Mucosa of rectum (tissue), 2 donors: ENCODE results near the gene SHC2.
"Not testable (repeated sequence)": the region's sequence is repeated elsewhere in the genome, so short reads cannot be mapped to it uniquely, and the experiment has no call there.

Experiments used
- H3K27ac ChIP-seq, 2 donors: one replicate each; pipeline ENCODE4 v1.7.0; 2013; ENCODE audit warnings: inconsistent platforms in 2 of 2, low read depth in 2 of 2, low read length in 2 of 2
- H3K27me3 ChIP-seq, 2 donors: one replicate each; pipeline ENCODE4 v1.7.0; 2013; ENCODE audit warnings: low read length in 2 of 2; ENCODE audit not compliant: control insufficient read depth in 2 of 2, insufficient read depth in 2 of 2
- H3K36me3 ChIP-seq, 2 donors: one replicate each; pipeline ENCODE4 v1.7.0; 2013; ENCODE audit warnings: low read length in 2 of 2; ENCODE audit not compliant: control insufficient read depth in 2 of 2, insufficient read depth in 2 of 2
- H3K4me1 ChIP-seq, 2 donors: one replicate each; pipeline ENCODE4 v1.7.0; 2013; ENCODE audit warnings: low read length in 2 of 2, mild to moderate bottlenecking in 1 of 2; ENCODE audit not compliant: control insufficient read depth in 2 of 2, insufficient read depth in 2 of 2
- H3K4me3 ChIP-seq, 2 donors: one replicate each; pipeline ENCODE4 v1.7.0; 2013; ENCODE audit warnings: low read length in 2 of 2
- H3K9ac ChIP-seq, 2 donors: one replicate each; pipeline ENCODE4 v1.7.0; 2013; ENCODE audit warnings: low read length in 2 of 2, low read depth in 1 of 2, mild to moderate bottlenecking in 1 of 2
- H3K9me3 ChIP-seq, 2 donors: one replicate each; pipeline ENCODE4 v1.7.0; 2013; ENCODE audit warnings: low read length in 2 of 2; ENCODE audit not compliant: control insufficient read depth in 2 of 2
- donor health status: healthy.
- donor health status: Normal muscosa, but diverticular disease.

SHC2 gene

DNA sequence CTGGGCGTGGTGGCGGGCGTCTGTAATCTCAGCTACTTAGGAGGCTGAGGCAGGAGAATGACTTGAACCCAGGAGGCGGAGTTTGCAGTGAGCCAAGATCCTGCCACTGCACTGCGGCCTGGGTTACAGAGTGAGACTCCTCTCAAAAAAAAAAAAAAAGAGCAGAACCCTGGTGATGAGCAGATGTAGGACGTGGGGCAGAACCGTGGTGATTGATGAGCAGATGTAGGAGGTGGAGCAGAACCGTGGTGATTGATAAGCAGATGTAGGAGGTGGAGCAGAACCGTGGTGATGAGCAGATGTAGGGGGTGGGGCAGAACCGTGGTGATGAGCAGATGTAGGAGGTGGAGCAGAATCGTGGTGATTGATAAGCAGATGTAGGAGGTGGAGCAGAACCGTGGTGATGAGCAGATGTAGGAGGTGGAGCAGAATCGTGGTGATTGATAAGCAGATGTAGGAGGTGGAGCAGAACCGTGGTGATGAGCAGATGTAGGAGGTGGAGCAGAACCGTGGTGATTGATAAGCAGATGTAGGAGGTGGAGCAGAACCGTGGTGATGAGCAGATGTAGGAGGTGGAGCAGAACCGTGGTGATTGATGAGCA, 80.1 kb downstream of the SHC2 start:
- not testable (repeated sequence) for H3K36me3 ChIP-seq, H3K4me3 ChIP-seq, H3K27ac ChIP-seq, H3K9ac ChIP-seq, H3K9me3 ChIP-seq, H3K4me1 ChIP-seq
- H3K27me3 ChIP-seq = peaks cover 13 to 20% of the 10 kb centered on the region in 2 donors

- Histone ChIP-seq H3K9ac (no peak overlapping the region), H3K36me3 (no peaks in the 10 kb centered on the region), H3K27me3 (peaks cover 13 to 21% of the 10 kb centered on the region in 2 donors), H3K4me1 (no peaks in the 10 kb centered on the region), H3K4me3 (no peak overlapping the region), H3K27ac (no peak overlapping the region), H3K9me3 (no peaks in the 10 kb centered on the region)
These were observed 81.0 kb downstream of the SHC2 start for GRCh38 chr19:379796-380195.

GRCh38 chr19:378706-379105, 82.1 kb downstream of the SHC2 start:
- Histone ChIP-seq H3K9me3 (no peaks in the 10 kb centered on the region), H3K36me3 (no peaks in the 10 kb centered on the region), H3K4me3 (no peak overlapping the region), H3K27ac (no peak overlapping the region), H3K27me3 (peaks cover 5 to 15% of the 10 kb centered on the region in 2 donors), H3K9ac (no peak overlapping the region), H3K4me1 (no peaks in the 10 kb centered on the region)

- H3K9me3 ChIP-seq = no peaks in the 10 kb centered on the region
- H3K27ac ChIP-seq = no peak overlapping the region
- H3K36me3 ChIP-seq = no peaks in the 10 kb centered on the region
- H3K27me3 ChIP-seq = peaks cover 2 to 8% of the 10 kb centered on the region in 2 donors
- H3K9ac ChIP-seq = no peak overlapping the region
- H3K4me3 ChIP-seq = no peak overlapping the region
- H3K4me1 ChIP-seq = no peaks in the 10 kb centered on the region
These were observed 82.8 kb downstream of the SHC2 start for GRCh38 chr19:377801-378581.

GRCh38 chr19:376111-376470, 84.7 kb downstream of the SHC2 start:
- no peaks in the 10 kb centered on the region for H3K9me3 ChIP-seq
- no peak overlapping the region for H3K27ac ChIP-seq
- H3K9ac ChIP-seq = no peak overlapping the region
- peaks cover 0 to 2% of the 10 kb centered on the region in 2 donors for H3K4me1 ChIP-seq
- H3K36me3 ChIP-seq = no peaks in the 10 kb centered on the region
- peaks cover 4 to 8% of the 10 kb centered on the region in 2 donors for H3K27me3 ChIP-seq
- no peak overlapping the region for H3K4me3 ChIP-seq

DNA sequence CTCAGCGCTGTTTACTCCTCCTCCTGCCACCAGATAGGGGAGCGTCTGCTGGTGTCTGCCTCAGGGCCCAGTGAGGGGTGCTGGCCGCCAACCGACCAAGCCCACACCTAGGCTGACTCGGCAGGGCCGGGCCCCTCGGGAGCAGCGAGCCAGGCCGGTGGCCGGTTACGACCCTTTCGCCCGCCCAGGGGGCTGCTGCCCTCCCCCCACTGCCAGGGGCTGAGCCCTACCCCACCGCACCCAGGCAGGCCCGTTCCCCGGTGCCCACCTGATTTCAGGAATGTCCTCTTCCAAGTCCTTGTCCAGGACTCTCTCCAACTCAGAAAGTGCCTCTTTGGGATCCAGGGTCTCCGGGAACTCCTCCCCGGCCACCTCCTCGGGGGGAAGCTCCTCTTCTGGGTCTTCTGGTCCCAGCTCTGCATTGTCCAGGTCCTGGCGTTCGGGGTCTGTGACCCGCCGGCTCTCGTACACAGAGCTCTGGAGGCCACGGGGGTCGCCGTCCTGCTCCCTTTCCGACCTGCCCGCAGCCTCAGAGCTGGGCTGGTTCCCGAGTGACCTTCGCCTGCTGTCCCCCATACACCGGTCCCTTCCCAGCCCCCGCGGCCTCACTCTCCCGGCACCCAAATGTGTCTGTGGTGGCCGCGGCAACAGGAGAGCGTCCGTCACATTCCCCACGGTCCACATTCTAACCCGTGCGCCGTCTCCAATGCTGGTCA, 85.3 kb downstream of the SHC2 start:
- H3K36me3 ChIP-seq = no peaks in the 10 kb centered on the region

DNA sequence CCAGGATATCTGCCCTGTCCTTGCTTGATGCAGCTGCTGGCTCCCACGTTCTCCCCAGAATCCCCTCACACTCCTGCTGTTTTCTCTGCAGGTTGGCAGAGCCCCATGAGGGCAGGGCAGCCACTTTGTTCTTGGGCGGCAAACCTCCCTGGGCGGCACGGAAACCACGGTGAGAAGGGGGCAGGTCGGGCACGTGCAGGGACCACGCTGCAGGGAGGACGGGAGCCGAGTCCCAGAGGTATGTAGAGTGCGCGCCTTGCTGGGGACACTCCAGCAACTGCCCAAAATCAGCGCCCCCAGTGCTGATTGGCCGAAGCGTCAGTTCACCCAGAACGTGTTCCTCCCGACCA, 86.0 kb downstream of the SHC2 start:
- Histone ChIP-seq H3K4me1 (peaks cover 0 to 2% of the 10 kb centered on the region in 2 donors), H3K27ac (no peak overlapping the region), H3K9ac (no peak overlapping the region), H3K36me3 (no peaks in the 10 kb centered on the region), H3K27me3 (peaks cover 4 to 8% of the 10 kb centered on the region in 2 donors), H3K9me3 (no peaks in the 10 kb centered on the region), H3K4me3 (no peak overlapping the region)

More for the DNA sequence above, 85.3 kb downstream of the SHC2 start:
- Histone ChIP-seq H3K9me3 (no peaks in the 10 kb centered on the region), H3K27me3 (peaks cover 4 to 8% of the 10 kb centered on the region in 2 donors), H3K4me1 (peaks cover 0 to 2% of the 10 kb centered on the region in 2 donors), H3K27ac (no peak overlapping the region), H3K9ac (no peak overlapping the region), H3K4me3 (no peak overlapping the region)

- peaks cover 0 to 2% of the 10 kb centered on the region in 2 donors for H3K4me1 ChIP-seq
- H3K9ac ChIP-seq = no peak overlapping the region
- H3K36me3 ChIP-seq = no peaks in the 10 kb centered on the region
- H3K27ac ChIP-seq = no peak overlapping the region
- no peaks in the 10 kb centered on the region for H3K9me3 ChIP-seq
- H3K27me3 ChIP-seq = peaks cover 4 to 8% of the 10 kb centered on the region in 2 donors
- H3K4me3 ChIP-seq = no peak overlapping the region
These were observed 86.5 kb downstream of the SHC2 start for GRCh38 chr19:374183-374885.

DNA sequence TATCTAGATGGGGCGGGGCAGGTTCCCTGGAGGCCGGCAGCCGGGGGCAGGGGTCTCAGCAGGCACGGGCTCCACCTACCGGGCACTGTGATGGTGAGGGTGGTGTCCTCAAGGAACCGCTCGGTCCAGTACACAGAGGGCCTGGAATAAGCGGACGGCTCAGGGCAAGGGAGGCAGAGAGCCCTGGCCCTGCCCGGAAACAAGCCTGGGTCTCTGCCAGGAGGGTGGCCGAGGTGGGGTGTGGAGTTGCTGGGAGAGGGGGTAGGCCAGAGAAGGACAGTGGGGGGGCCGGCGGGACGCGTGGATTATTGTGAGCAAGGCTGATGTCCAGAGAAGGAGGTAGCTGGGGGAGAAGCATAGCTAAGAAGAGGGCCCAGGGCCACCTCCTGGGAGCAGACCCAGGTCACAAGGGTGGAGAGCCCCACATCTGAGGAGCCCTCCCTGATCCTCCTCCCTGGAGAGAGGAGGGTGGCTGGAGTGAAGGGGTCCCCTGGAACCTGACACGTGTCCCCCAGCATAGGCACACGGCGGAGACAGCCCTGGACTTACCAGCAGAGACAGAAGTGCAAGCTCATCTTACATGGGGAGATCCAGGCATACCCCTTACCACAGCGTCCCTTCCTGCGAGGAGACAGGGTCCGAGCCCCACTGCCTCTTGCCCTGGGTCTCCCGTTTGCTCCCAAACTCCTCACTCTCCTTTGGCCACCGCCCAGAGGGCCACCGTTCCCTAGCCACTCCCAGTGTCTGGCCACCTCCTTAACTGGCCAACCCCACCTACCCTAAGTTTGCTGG, 87.2 kb downstream of the SHC2 start:
- peaks cover 4 to 8% of the 10 kb centered on the region in 2 donors for H3K27me3 ChIP-seq
- no peak overlapping the region for H3K4me3 ChIP-seq
- no peak overlapping the region for H3K9ac ChIP-seq
- peaks cover 0 to 2% of the 10 kb centered on the region in 2 donors for H3K4me1 ChIP-seq
- H3K36me3 ChIP-seq = no peaks in the 10 kb centered on the region
- H3K27ac ChIP-seq = no peak overlapping the region
- no peaks in the 10 kb centered on the region for H3K9me3 ChIP-seq
